ENCODE results near the gene OR51G1.

Gene OR51G1

GRCh38 chr11:4903484-4903883 lies 20.7 kb downstream of the OR51G1 start, which contains the start of gene OR51A7:
Gene OR51A7 (plus strand): TSS chr11:4903783. CDS start chr11:4907370, 3,587 bp downstream.
- H3K27me3 ChIP-seq (ENCODE audit: control insufficient read depth, insufficient read depth, low read length): no peaks in the 10 kb centered on the region
- H3K4me1 ChIP-seq (ENCODE audit: control insufficient read depth, insufficient read depth, low read length): no peaks in the 10 kb centered on the region
- H3K36me3 ChIP-seq (ENCODE audit: control insufficient read depth, insufficient read depth, low read length): no peaks in the 10 kb centered on the region
- H3K9ac ChIP-seq (ENCODE audit: low read length): no peak within 1 kb of the TSS
- H3K9me3 ChIP-seq (ENCODE audit: control insufficient read depth, low read length): no peaks in the 10 kb centered on the region
- no peak within 1 kb of the TSS for H3K4me3 ChIP-seq (ENCODE audit: low read length)

GRCh38 chr11:4891996-4892640 lies 32.0 kb downstream of the OR51G1 start:
- H3K36me3 ChIP-seq (ENCODE audit: control insufficient read depth, insufficient read depth, low read length): no peaks in the 10 kb centered on the region
- H3K4me1 ChIP-seq (ENCODE audit: control insufficient read depth, insufficient read depth, low read length): no peaks in the 10 kb centered on the region
- H3K4me3 ChIP-seq (ENCODE audit: low read length): no peak overlapping the region
- no peaks in the 10 kb centered on the region for H3K27me3 ChIP-seq (ENCODE audit: control insufficient read depth, insufficient read depth, low read length)
- no peak overlapping the region for H3K9ac ChIP-seq (ENCODE audit: low read length)
- H3K9me3 ChIP-seq (ENCODE audit: control insufficient read depth, low read length): no peaks in the 10 kb centered on the region

GRCh38 chr11:4890279-4890678 lies 33.9 kb downstream of the OR51G1 start:
- H3K36me3 ChIP-seq (ENCODE audit: control insufficient read depth, insufficient read depth, low read length): no peaks in the 10 kb centered on the region
- H3K27me3 ChIP-seq (ENCODE audit: control insufficient read depth, insufficient read depth, low read length): no peaks in the 10 kb centered on the region
- no peak overlapping the region for H3K9ac ChIP-seq (ENCODE audit: low read length)
- H3K4me3 ChIP-seq (ENCODE audit: low read length): no peak overlapping the region
- H3K9me3 ChIP-seq (ENCODE audit: control insufficient read depth, low read length): no peaks in the 10 kb centered on the region
- no peaks in the 10 kb centered on the region for H3K4me1 ChIP-seq (ENCODE audit: control insufficient read depth, insufficient read depth, low read length)

GRCh38 chr11:4887591-4887990 lies 36.5 kb downstream of the OR51G1 start:
- Histone ChIP-seq H3K36me3 (ENCODE audit: control insufficient read depth, insufficient read depth, low read length) (no peaks in the 10 kb centered on the region), H3K4me3 (ENCODE audit: low read length) (no peak overlapping the region), H3K9me3 (ENCODE audit: control insufficient read depth, low read length) (no peaks in the 10 kb centered on the region), H3K9ac (ENCODE audit: low read length) (no peak overlapping the region), H3K4me1 (ENCODE audit: control insufficient read depth, insufficient read depth, low read length) (no peaks in the 10 kb centered on the region), H3K27me3 (ENCODE audit: control insufficient read depth, insufficient read depth, low read length) (no peaks in the 10 kb centered on the region)

- Histone ChIP-seq H3K27me3 (ENCODE audit: control insufficient read depth, insufficient read depth, low read length) (no peaks in the 10 kb centered on the region), H3K4me1 (ENCODE audit: control insufficient read depth, insufficient read depth, low read length) (no peaks in the 10 kb centered on the region), H3K9me3 (ENCODE audit: control insufficient read depth, low read length) (no peaks in the 10 kb centered on the region), H3K4me3 (ENCODE audit: low read length) (no peak overlapping the region), H3K36me3 (ENCODE audit: control insufficient read depth, insufficient read depth, low read length) (no peaks in the 10 kb centered on the region), H3K9ac (ENCODE audit: low read length) (no peak overlapping the region)
Observed at GRCh38 chr11:4886186-4886585, 38.0 kb downstream of the OR51G1 start.

- no peaks in the 10 kb centered on the region for H3K9me3 ChIP-seq (ENCODE audit: control insufficient read depth, low read length)
- no peaks in the 10 kb centered on the region for H3K36me3 ChIP-seq (ENCODE audit: control insufficient read depth, insufficient read depth, low read length)
- H3K4me1 ChIP-seq (ENCODE audit: control insufficient read depth, insufficient read depth, low read length): no peaks in the 10 kb centered on the region
- H3K4me3 ChIP-seq (ENCODE audit: low read length): no peak overlapping the region
- H3K27me3 ChIP-seq (ENCODE audit: control insufficient read depth, insufficient read depth, low read length): no peaks in the 10 kb centered on the region
- H3K9ac ChIP-seq (ENCODE audit: low read length): no peak overlapping the region
Observed at GRCh38 chr11:4884361-4884760, 39.8 kb downstream of the OR51G1 start.

GRCh38 chr11:4882543-4882942 lies 41.6 kb downstream of the OR51G1 start:
- Histone ChIP-seq H3K9me3 (ENCODE audit: control insufficient read depth, low read length) (no peaks in the 10 kb centered on the region), H3K36me3 (ENCODE audit: control insufficient read depth, insufficient read depth, low read length) (no peaks in the 10 kb centered on the region), H3K4me3 (ENCODE audit: low read length) (no peak overlapping the region), H3K27me3 (ENCODE audit: control insufficient read depth, insufficient read depth, low read length) (no peaks in the 10 kb centered on the region), H3K9ac (ENCODE audit: low read length) (no peak overlapping the region), H3K4me1 (ENCODE audit: control insufficient read depth, insufficient read depth, low read length) (no peaks in the 10 kb centered on the region)

- no peaks in the 10 kb centered on the region for H3K4me1 ChIP-seq (ENCODE audit: control insufficient read depth, insufficient read depth, low read length)
- H3K4me3 ChIP-seq (ENCODE audit: low read length): no peak within 1 kb of the TSS
- H3K9ac ChIP-seq (ENCODE audit: low read length): no peak within 1 kb of the TSS
- H3K9me3 ChIP-seq (ENCODE audit: control insufficient read depth, low read length): no peaks in the 10 kb centered on the region
- no peaks in the 10 kb centered on the region for H3K27me3 ChIP-seq (ENCODE audit: control insufficient read depth, insufficient read depth, low read length)
- H3K36me3 ChIP-seq (ENCODE audit: control insufficient read depth, insufficient read depth, low read length): no peaks in the 10 kb centered on the region
Observed at GRCh38 chr11:4881860-4882500, 42.2 kb downstream of the OR51G1 start, which contains the start of gene OR51T1. Gene OR51T1 (plus strand): TSS chr11:4881900. CDS start chr11:4881900, 0 bp downstream.

- no peaks in the 10 kb centered on the region for H3K27me3 ChIP-seq (ENCODE audit: control insufficient read depth, insufficient read depth, low read length)
- no peaks in the 10 kb centered on the region for H3K9me3 ChIP-seq (ENCODE audit: control insufficient read depth, low read length)
- no peak overlapping the region for H3K9ac ChIP-seq (ENCODE audit: low read length)
- no peaks in the 10 kb centered on the region for H3K4me1 ChIP-seq (ENCODE audit: control insufficient read depth, insufficient read depth, low read length)
- no peak overlapping the region for H3K4me3 ChIP-seq (ENCODE audit: low read length)
- no peaks in the 10 kb centered on the region for H3K36me3 ChIP-seq (ENCODE audit: control insufficient read depth, insufficient read depth, low read length)
Observed at GRCh38 chr11:4881188-4881587, 43.0 kb downstream of the OR51G1 start.
